B cell (primary cell): ENCODE data around the gene AGTRAP. TPM values are rescaled to one million over a fixed set of nuclear protein-coding genes. Genes with fewer than 3 reads are reported as not detected.

Experiments used
- ATAC-seq: fragments of 200-7000 bp; cut with Tn5 transposase; one replicate; pipeline ENCODE4 v1.10.0; 2021; ENCODE audit warnings: low read depth, mild to moderate bottlenecking, moderate number of reproducible peaks, moderate library complexity
- CTCF ChIA-PET: fragments of 350-600 bp; sonication (Branson Sonifier 250); formaldehyde crosslinking; loops from one replicate; lab custom pipeline; 2021; ENCODE audit warnings: antibody characterized with exemption, inconsistent platforms; lab: Charles Lee
- POLR2A ChIA-PET: fragments of 350-600 bp; sonication (Branson Sonifier 250); formaldehyde crosslinking; loops from one replicate; lab custom pipeline; 2021; ENCODE audit warnings: antibody characterized with exemption; lab: Charles Lee
- DNase-seq: peaks from one replicate; pipeline ENCODE4 v3.0.0; 2013
- H2AFZ ChIP-seq: 2 replicates; pipeline ENCODE4 v1.6.1; 2012; ENCODE audit warnings: mild to moderate bottlenecking, low read depth, low read length; ENCODE audit not compliant: insufficient read depth, poor library complexity, severe bottlenecking
- H3K27ac ChIP-seq, 2 donors: 1 replicate in 1 of 2; 2 replicates in 1 of 2; pipeline ENCODE4 v1.5.1; 2012 to 2013; ENCODE audit warnings: low read length in 2 of 2, mild to moderate bottlenecking in 2 of 2, moderate library complexity in 1 of 2
- H3K27me3 ChIP-seq, 4 experiments: fragments of 200-600 bp in 1 of 4; sonication (generic) in 1 of 4; replicated peaks in 1 of 4; 1 replicate in 2 of 4; 2 replicates in 2 of 4; pipeline versions ENCODE4 v1.6.1 to v1.7.0; 2013 to 2016; ENCODE audit warnings: low read length in 3 of 4, mild to moderate bottlenecking in 2 of 4, mixed read lengths in 1 of 4, moderate library complexity in 1 of 4; ENCODE audit not compliant: insufficient read depth in 4 of 4, control insufficient read depth in 3 of 4; ENCODE audit errors: control extremely low read depth in 1 of 4
- H3K36me3 ChIP-seq, 2 experiments: replicated peaks in 1 of 2; 1 replicate in 1 of 2; 2 replicates in 1 of 2; pipeline versions ENCODE4 v1.6.1 to v1.7.1; 2013; ENCODE audit warnings: low read length in 1 of 2; ENCODE audit not compliant: insufficient read depth in 2 of 2, control insufficient read depth in 1 of 2; ENCODE audit errors: control extremely low read depth in 1 of 2, extremely low read depth in 1 of 2
- H3K4me1 ChIP-seq, 2 donors: fragments of 200-600 bp in 1 of 2; sonication (generic) in 1 of 2; 1 replicate in 1 of 2; 2 replicates in 1 of 2; pipeline versions ENCODE4 v1.5.1 to v1.6.1; 2013 to 2017; ENCODE audit warnings: low read length in 2 of 2; ENCODE audit not compliant: control insufficient read depth in 2 of 2, insufficient read depth in 2 of 2
- H3K4me2 ChIP-seq: replicated peaks from 2 replicates; pipeline ENCODE3; 2012; ENCODE audit warnings: mild to moderate bottlenecking, low read depth, low read length; ENCODE audit not compliant: poor library complexity, severe bottlenecking
- H3K4me3 ChIP-seq, 5 experiments: fragments of 200-600 bp in 1 of 5; sonication (generic) in 1 of 5; 1 replicate in 3 of 5; 2 replicates in 2 of 5; pipeline versions ENCODE4 v1.5.1 to v1.7.0; 2011 to 2016; ENCODE audit warnings: low read length in 4 of 5, mild to moderate bottlenecking in 4 of 5, low read depth in 2 of 5, control low read depth in 1 of 5, moderate library complexity in 1 of 5; ENCODE audit not compliant: insufficient read depth in 1 of 5; ENCODE audit errors: control extremely low read depth in 1 of 5, extremely low read depth in 1 of 5
- H3K79me2 ChIP-seq: fragments of 200-600 bp; sonication (generic); one replicate; pipeline ENCODE4 v1.6.0; 2016; ENCODE audit warnings: low read length; ENCODE audit not compliant: control insufficient read depth, insufficient read depth
- H3K9ac ChIP-seq: fragments of 200-600 bp; sonication (generic); 2 replicates; pipeline ENCODE4 v1.6.1; 2017; ENCODE audit warnings: mild to moderate bottlenecking, low read length, moderate library complexity
- H3K9me3 ChIP-seq, 3 donors: one replicate each; pipeline versions ENCODE4 v1.6.1 to v1.7.1; 2013; ENCODE audit warnings: low read length in 2 of 3; ENCODE audit not compliant: control insufficient read depth in 2 of 3, insufficient read depth in 1 of 3; ENCODE audit errors: control extremely low read depth in 1 of 3
- H4K20me1 ChIP-seq: 2 replicates; pipeline ENCODE4 v1.6.0; 2012; ENCODE audit warnings: mild to moderate bottlenecking, low read length; ENCODE audit not compliant: insufficient read depth, control insufficient read depth, poor library complexity, severe bottlenecking
- H3K27ac Mint-ChIP-seq: one replicate; pipeline ENCODE4 v1.8.0; 2021; ENCODE audit warnings: mixed read lengths
- H3K27me3 Mint-ChIP-seq: one replicate; pipeline ENCODE4 v1.8.0; 2021; ENCODE audit warnings: mixed read lengths
- H3K4me1 Mint-ChIP-seq: one replicate; pipeline ENCODE4 v1.8.0; 2021; ENCODE audit warnings: mixed read lengths
- H3K4me3 Mint-ChIP-seq: one replicate; pipeline ENCODE4 v1.8.0; 2021; ENCODE audit warnings: mixed read lengths
- H3K9me3 Mint-ChIP-seq: one replicate; pipeline ENCODE4 v1.8.0; 2022; ENCODE audit warnings: mixed read lengths; ENCODE audit not compliant: insufficient read depth
- CTCF ChIP-seq: fragments of 200-600 bp; IDR thresholded peaks from one replicate; pipeline ENCODE4 v1.8.0; 2022; ENCODE audit warnings: antibody characterized with exemption, mild to moderate bottlenecking
- EZH2 ChIP-seq: IDR thresholded peaks from 2 replicates; pipeline ENCODE4 v1.6.1; 2012; ENCODE audit warnings: borderline replicate concordance, low read depth, mild to moderate bottlenecking, moderate library complexity, low read length; ENCODE audit not compliant: insufficient read depth, poor library complexity, severe bottlenecking
- WGBS: methylation state at CpG from one replicate; pipeline ENCODE4 v1.1.5; 2013; ENCODE audit warnings: missing lambda C conversion rate; ENCODE audit not compliant: insufficient coverage; 5-methylcytosine and 5-hydroxymethylcytosine counted together
- intact Hi-C: fragments of 100-400 bp; cut with micrococcal nuclease; formaldehyde crosslinking; loops from one replicate; pipeline ENCODE4 v1.10.0; 2022
- polyA plus RNA-seq: library from polyadenylated mRNA; depleted of rRNA; stranded (reverse); fragments of >200 nt; gene quantifications from 2 replicates; pipeline ENCODE4 v1.2.3, GENCODE V29; 2012
- total RNA-seq, 2 donors: library from RNA; stranded (reverse); fragments of 120-200 nt in 1 of 2; gene quantifications; 1 replicate in 1 of 2; 2 replicates in 1 of 2; pipeline versions ENCODE4 v1.2.3 to v1.2.4, GENCODE V29; 2013 to 2022

AGTRAP gene
- total and polyA plus RNA-seq, 2 donors (not counting 1 experiment from before 2014, with no cell fraction given): 18.3 to 44.9 TPM

- CTCF ChIA-PET: interaction anchor here (1.2 kb wide), 1 partner anchor 46 kb away, joined by 3 read pairs; no protein-coding TSS in a partner anchor
- POLR2A ChIA-PET: no interaction called here
- Histone ChIP-seq H3K4me3 (no peak overlapping the region), H3K27me3 (no peaks in the 10 kb centered on the region), H3K27ac (no peak overlapping the region), H3K36me3 (no peaks in the 10 kb centered on the region), H3K9me3 (no peaks in the 10 kb centered on the region), H2AFZ (no peak overlapping the region), H3K4me1 (no peaks in the 10 kb centered on the region), H3K79me2 (no peaks in the 10 kb centered on the region), H3K4me2 (no peak overlapping the region), H4K20me1 (no peaks in the 10 kb centered on the region), H3K9ac (no peak overlapping the region)
- 85% methylated on average over 4 of the region's 4 CpGs for WGBS
- Mint-ChIP-seq H3K9me3 (no peaks in the 10 kb centered on the region), H3K4me1 (peaks cover 3% of the 10 kb centered on the region), H3K4me3 (no peak overlapping the region), H3K27me3 (peaks cover under 1% of the 10 kb centered on the region), H3K27ac (no peak overlapping the region)
- TF ChIP-seq CTCF: no peak
- TF ChIP-seq EZH2: no peak
- ATAC-seq: no peak
- no peak for DNase-seq
- intact Hi-C loops: no loop called here
Observed at GRCh38 chr1:11769274-11769673, 33.3 kb downstream of the AGTRAP start.

- Mint-ChIP-seq H3K4me3 (no peak overlapping the region), H3K27ac (no peak overlapping the region), H3K27me3 (peaks cover 6% of the 10 kb centered on the region), H3K4me1 (peaks cover 3% of the 10 kb centered on the region), H3K9me3 (no peaks in the 10 kb centered on the region)
- CTCF ChIA-PET: interaction anchor here (1.2 kb wide), 1 partner anchor 45 kb away, joined by 3 read pairs; no protein-coding TSS in a partner anchor
- H3K27me3 ChIP-seq: no peaks in the 10 kb centered on the region
- H4K20me1 ChIP-seq: no peaks in the 10 kb centered on the region
- intact Hi-C loops: no loop called here
- no peak overlapping the region for H3K4me3 ChIP-seq
- H3K79me2 ChIP-seq: no peaks in the 10 kb centered on the region
- no peaks in the 10 kb centered on the region for H3K36me3 ChIP-seq
- no peaks in the 10 kb centered on the region for H3K4me1 ChIP-seq
- ATAC-seq (no peak), DNase-seq (no peak)
- H3K9me3 ChIP-seq: no peaks in the 10 kb centered on the region
- H2AFZ ChIP-seq: no peak overlapping the region
- H3K27ac ChIP-seq: no peak overlapping the region
- no peak overlapping the region for H3K4me2 ChIP-seq
- TF ChIP-seq EZH2 (no peak), CTCF (no peak)
- H3K9ac ChIP-seq: no peak overlapping the region
- POLR2A ChIA-PET: no interaction called here
Observed at GRCh38 chr1:11770011-11770410, 34.1 kb downstream of the AGTRAP start.
